Progenitor cell of endocrine pancreas (in vitro differentiated cells): Measurements from ENCODE around the gene CTNNA1. TPM values are rescaled to one million over a fixed set of nuclear protein-coding genes. Genes with fewer than 3 reads are reported as not detected.
"Not testable (repeated sequence)": the region's sequence is repeated elsewhere in the genome, so short reads cannot be mapped to it uniquely, and the experiment has no call there.

Source experiments
- DNase-seq: peaks from one replicate; pipeline ENCODE4 v3.0.0; 2021; ENCODE audit warnings: low spot score; ENCODE audit not compliant: unreplicated experiment
- H3K27ac Mint-ChIP-seq: 2 replicates; pipeline ENCODE4 v1.8.0; 2021; ENCODE audit warnings: mild to moderate bottlenecking, moderate library complexity, mixed read lengths
- H3K27me3 Mint-ChIP-seq: 2 replicates; pipeline ENCODE4 v1.8.0; 2021; ENCODE audit warnings: mixed read lengths
- H3K36me3 Mint-ChIP-seq: 2 replicates; pipeline ENCODE4 v1.8.0; 2022; ENCODE audit warnings: mixed read lengths; ENCODE audit not compliant: insufficient read depth
- H3K4me1 Mint-ChIP-seq: 2 replicates; pipeline ENCODE4 v1.8.0; 2021; ENCODE audit warnings: low read depth, mixed read lengths
- H3K4me3 Mint-ChIP-seq: 2 replicates; pipeline ENCODE4 v1.8.0; 2021; ENCODE audit warnings: low read depth, mild to moderate bottlenecking, moderate library complexity, mixed read lengths
- H3K9me3 Mint-ChIP-seq: 2 replicates; pipeline ENCODE4 v1.8.0; 2021; ENCODE audit warnings: low read depth, mixed read lengths
- CTCF ChIP-seq: fragments of 200-600 bp; sonication (generic); IDR thresholded peaks from one replicate; pipeline ENCODE4 v1.5.0; 2021; ENCODE audit warnings: antibody characterized with exemption, mild to moderate bottlenecking; ENCODE audit not compliant: unreplicated experiment
- total RNA-seq: library from RNA; stranded (reverse); gene quantifications from 2 replicates; pipeline ENCODE4 v1.2.1, GENCODE V29; 2021

Gene CTNNA1
- total RNA-seq, 1 donor from 2014 or later = 394 TPM

DNA sequence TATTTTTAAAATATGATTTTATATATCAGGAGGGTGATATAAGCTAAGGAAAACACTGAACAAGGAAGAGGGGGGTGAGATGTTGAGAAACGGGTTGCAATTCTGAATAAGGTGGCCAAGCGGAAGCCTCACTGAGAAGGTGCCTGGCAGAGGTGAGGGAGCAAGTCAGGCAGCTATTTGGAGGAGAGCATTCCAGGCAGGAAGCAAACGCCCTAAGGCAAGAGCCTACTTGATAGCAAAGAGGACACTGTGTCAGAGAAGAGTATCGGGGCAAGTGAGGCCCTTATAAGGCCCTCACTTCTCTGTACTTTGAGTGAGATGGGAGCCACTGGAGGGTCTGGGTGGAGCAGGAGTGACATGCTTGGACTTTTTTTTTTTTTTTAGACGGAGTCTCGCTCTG, 8.0 kb upstream of the CTNNA1 start:
- no peaks in the 10 kb centered on the region for H3K36me3 Mint-ChIP-seq
- H3K9me3 Mint-ChIP-seq = no peaks in the 10 kb centered on the region
- DNase-seq = no peak
- TF ChIP-seq CTCF = no peak
- H3K4me1 Mint-ChIP-seq = peaks cover 1% of the 10 kb centered on the region
- no peak overlapping the region for H3K27ac Mint-ChIP-seq
- H3K27me3 Mint-ChIP-seq = no peaks in the 10 kb centered on the region
- H3K4me3 Mint-ChIP-seq = no peak overlapping the region

DNA sequence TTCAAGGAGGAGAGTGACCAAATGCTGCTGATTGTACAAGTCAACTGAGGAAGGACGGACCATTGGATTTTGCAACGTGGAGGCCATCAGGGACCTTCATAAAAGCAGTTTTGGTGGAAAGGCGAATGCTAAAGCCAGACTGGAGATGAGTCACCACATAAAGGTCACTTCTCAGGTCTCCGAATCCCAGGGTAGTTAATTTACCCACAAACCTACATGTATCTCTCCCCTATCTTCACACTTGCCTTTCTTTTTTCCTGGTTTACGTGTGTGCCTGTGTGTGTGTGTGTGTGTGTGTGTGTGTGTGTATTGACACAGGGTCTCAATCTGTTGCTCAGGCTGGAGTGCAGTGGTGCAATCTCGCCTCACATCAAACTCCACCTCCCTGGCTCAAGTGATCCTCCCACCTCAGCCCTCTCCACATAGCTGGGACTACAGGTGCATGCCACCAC, 4.6 kb upstream of the CTNNA1 start:
- Mint-ChIP-seq H3K27ac (no peak overlapping the region), H3K36me3 (no peaks in the 10 kb centered on the region), H3K4me1 (peaks cover 5% of the 10 kb centered on the region), H3K4me3 (no peak overlapping the region), H3K9me3 (no peaks in the 10 kb centered on the region), H3K27me3 (no peaks in the 10 kb centered on the region)
- no peak for DNase-seq
- TF ChIP-seq CTCF = no peak

- not testable (repeated sequence) for H3K4me3 Mint-ChIP-seq, H3K27ac Mint-ChIP-seq, H3K9me3 Mint-ChIP-seq, H3K27me3 Mint-ChIP-seq, H3K36me3 Mint-ChIP-seq, DNase-seq
- H3K4me1 Mint-ChIP-seq = peaks cover 19% of the 10 kb centered on the region
These were observed 1.9 kb upstream of the CTNNA1 start for GRCh38 chr5:138751344-138751743.

- Mint-ChIP-seq H3K27ac (peak overlapping the region; percentile 98), H3K4me1 (peaks cover 20% of the 10 kb centered on the region), H3K36me3 (peaks cover 20% of the 10 kb centered on the region), H3K4me3 (peak overlapping the region; percentile 81), H3K27me3 (no peaks in the 10 kb centered on the region), H3K9me3 (peaks cover 12% of the 10 kb centered on the region)
- no peak for DNase-seq
- no peak for TF ChIP-seq CTCF
These were observed 779 bp upstream of the CTNNA1 start for GRCh38 chr5:138752341-138752950.

GRCh38 chr5:138753794-138754698, 821 bp downstream of the CTNNA1 start:
- peak overlapping the region; percentile 81 for H3K4me3 Mint-ChIP-seq
- peaks cover 19% of the 10 kb centered on the region for H3K9me3 Mint-ChIP-seq
- H3K4me1 Mint-ChIP-seq = peaks cover 20% of the 10 kb centered on the region
- no peak for TF ChIP-seq CTCF
- no peaks in the 10 kb centered on the region for H3K27me3 Mint-ChIP-seq
- peaks cover 33% of the 10 kb centered on the region for H3K36me3 Mint-ChIP-seq
- H3K27ac Mint-ChIP-seq = peak overlapping the region; percentile 95
- DNase-seq = peak; percentile 51
